Parathyroid adenoma (tissue), 2 donors: ENCODE results near the gene MSH2.

Experiments used
- H2AFZ ChIP-seq: fragments of 300-600 bp; sonication (generic); one replicate; pipeline ENCODE4 v1.7.0; 2017; ENCODE audit warnings: antibody characterized with exemption, mild to moderate bottlenecking
- H3K27ac ChIP-seq: fragments of 300-600 bp; sonication (generic); one replicate; pipeline ENCODE4 v1.7.0; 2017
- H3K27me3 ChIP-seq: fragments of 300-600 bp; sonication (generic); one replicate; pipeline ENCODE4 v1.7.0; 2017; ENCODE audit warnings: low read length; ENCODE audit not compliant: control insufficient read depth, insufficient read depth
- H3K36me3 ChIP-seq: fragments of 300-600 bp; sonication (generic); one replicate; pipeline ENCODE4 v1.7.0; 2017; ENCODE audit warnings: low read length; ENCODE audit not compliant: control insufficient read depth, insufficient read depth
- H3K4me1 ChIP-seq: fragments of 300-600 bp; sonication (generic); one replicate; pipeline ENCODE4 v1.7.0; 2017; ENCODE audit warnings: control low read depth
- H3K4me2 ChIP-seq: fragments of 300-600 bp; sonication (generic); one replicate; pipeline ENCODE4 v1.7.0; 2017; ENCODE audit warnings: low read length
- H3K4me3 ChIP-seq: fragments of 300-600 bp; sonication (generic); one replicate; pipeline ENCODE4 v1.7.0; 2017; ENCODE audit warnings: low read depth, low read length
- H3K79me2 ChIP-seq: fragments of 300-600 bp; sonication (generic); one replicate; pipeline ENCODE4 v1.7.0; 2017; ENCODE audit warnings: control low read depth
- H3K9ac ChIP-seq: fragments of 300-600 bp; sonication (generic); one replicate; pipeline ENCODE4 v1.7.0; 2017; ENCODE audit warnings: mild to moderate bottlenecking
- H3K9me3 ChIP-seq: fragments of 300-600 bp; sonication (generic); one replicate; pipeline ENCODE4 v1.7.0; 2017; ENCODE audit warnings: low read length; ENCODE audit not compliant: control insufficient read depth
- TF ChIP-seq, protein P1 (sequence below): fragments of 300-600 bp; sonication (generic); IDR thresholded peaks from one replicate; pipeline ENCODE4 v1.7.0; 2017; ENCODE audit warnings: antibody characterized with exemption, mild to moderate bottlenecking
- donor health status: primary hyperparathyroidism.

The MSH2 gene

DNA sequence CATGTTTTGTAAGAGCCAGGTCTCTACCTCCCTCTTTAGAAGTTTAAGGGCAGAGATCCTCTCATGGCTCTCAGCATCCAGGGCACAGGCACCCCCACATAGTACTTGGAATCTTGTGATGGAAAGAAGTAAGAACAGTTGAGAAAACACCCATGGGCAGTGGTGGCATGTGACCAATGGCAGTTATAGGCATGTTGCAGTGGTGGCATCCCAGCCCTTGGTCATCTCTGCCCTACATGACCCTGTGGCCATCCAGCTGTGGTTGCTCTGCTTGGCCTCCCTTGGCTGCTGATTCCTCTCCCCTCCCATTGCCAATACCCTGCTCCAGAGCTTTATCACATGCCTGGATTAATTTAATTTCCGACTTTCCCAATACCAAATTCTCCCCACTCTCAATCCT lies 13.3 kb upstream of the MSH2 start:
- no peak overlapping the region for H2AFZ ChIP-seq

DNA sequence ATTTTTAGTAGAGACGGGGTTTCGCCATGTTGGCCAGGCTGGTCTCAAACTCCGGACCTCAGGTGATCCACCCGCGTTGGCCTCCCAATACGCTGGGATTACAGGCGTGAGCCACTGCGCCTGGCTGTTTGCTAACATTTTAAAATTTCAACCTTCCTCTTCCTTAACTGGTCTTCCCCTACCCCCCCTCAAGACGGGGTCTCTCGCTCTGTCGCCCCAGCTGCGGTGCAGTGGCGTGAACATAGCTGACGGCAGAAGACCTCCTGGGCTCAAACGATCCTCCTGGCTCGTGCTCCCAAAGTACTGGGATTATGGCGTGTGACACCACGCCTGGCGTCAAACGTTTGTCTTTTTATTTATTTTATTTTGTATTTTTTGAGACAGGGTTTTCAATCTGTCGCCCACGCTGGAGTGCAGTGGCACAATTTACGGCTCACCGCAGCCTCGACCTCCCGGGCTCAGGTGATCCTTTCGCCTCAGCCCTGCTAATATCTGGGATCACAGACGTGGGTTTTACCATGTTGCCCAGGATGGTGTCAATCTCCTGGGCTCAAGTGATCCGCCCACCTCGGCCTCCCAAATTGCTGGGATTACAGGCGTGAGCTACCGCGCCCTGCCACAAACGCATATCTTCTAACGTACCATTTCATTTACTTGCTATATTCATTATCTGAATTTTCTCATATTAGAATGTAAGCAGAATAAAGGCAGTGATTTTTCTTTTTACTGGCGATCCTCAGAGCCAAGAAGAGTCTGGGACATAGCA lies 984 bp upstream of the MSH2 start:
- H3K27me3 ChIP-seq: no peaks in the 10 kb centered on the region

More for the DNA sequence above, 13.3 kb upstream of the MSH2 start:
- no peaks in the 10 kb centered on the region for H3K79me2 ChIP-seq
- no peaks in the 10 kb centered on the region for H3K27me3 ChIP-seq
- no peaks in the 10 kb centered on the region for H3K9me3 ChIP-seq
- TF ChIP-seq, protein P1, sequence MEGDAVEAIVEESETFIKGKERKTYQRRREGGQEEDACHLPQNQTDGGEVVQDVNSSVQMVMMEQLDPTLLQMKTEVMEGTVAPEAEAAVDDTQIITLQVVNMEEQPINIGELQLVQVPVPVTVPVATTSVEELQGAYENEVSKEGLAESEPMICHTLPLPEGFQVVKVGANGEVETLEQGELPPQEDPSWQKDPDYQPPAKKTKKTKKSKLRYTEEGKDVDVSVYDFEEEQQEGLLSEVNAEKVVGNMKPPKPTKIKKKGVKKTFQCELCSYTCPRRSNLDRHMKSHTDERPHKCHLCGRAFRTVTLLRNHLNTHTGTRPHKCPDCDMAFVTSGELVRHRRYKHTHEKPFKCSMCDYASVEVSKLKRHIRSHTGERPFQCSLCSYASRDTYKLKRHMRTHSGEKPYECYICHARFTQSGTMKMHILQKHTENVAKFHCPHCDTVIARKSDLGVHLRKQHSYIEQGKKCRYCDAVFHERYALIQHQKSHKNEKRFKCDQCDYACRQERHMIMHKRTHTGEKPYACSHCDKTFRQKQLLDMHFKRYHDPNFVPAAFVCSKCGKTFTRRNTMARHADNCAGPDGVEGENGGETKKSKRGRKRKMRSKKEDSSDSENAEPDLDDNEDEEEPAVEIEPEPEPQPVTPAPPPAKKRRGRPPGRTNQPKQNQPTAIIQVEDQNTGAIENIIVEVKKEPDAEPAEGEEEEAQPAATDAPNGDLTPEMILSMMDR: no peak
- H3K36me3 ChIP-seq: no peaks in the 10 kb centered on the region
- H3K4me3 ChIP-seq: no peak overlapping the region
- no peak overlapping the region for H3K27ac ChIP-seq
- H3K4me1 ChIP-seq: no peaks in the 10 kb centered on the region
- H3K4me2 ChIP-seq: no peak overlapping the region
- H3K9ac ChIP-seq: no peak overlapping the region

DNA sequence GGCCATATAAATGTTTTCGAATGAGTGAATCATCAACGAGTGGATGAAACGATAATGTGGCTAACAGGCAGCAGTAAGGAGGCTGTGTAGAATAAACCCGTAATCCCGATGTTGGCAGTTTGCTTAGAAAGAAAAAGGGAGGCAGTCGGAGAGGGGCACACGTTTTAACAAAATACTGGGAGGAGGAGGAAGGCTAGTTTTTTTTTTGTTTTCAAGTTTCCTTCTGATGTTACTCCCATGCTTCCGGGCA lies 476 bp upstream of the MSH2 start:
- TF ChIP-seq, protein P1: no peak
- H3K4me3 ChIP-seq: peak overlapping the region; percentile 70
- no peak overlapping the region for H3K9ac ChIP-seq
- peak overlapping the region; percentile 89 for H2AFZ ChIP-seq
- H3K4me2 ChIP-seq: peak overlapping the region; percentile 95
- H3K36me3 ChIP-seq: no peaks in the 10 kb centered on the region
- peaks cover 5% of the 10 kb centered on the region for H3K4me1 ChIP-seq
- H3K27ac ChIP-seq: no peak overlapping the region
- H3K27me3 ChIP-seq: no peaks in the 10 kb centered on the region
- H3K9me3 ChIP-seq: no peaks in the 10 kb centered on the region
- H3K79me2 ChIP-seq: peaks cover 10% of the 10 kb centered on the region

More for the DNA sequence above, 984 bp upstream of the MSH2 start:
- H2AFZ ChIP-seq: peak overlapping the region; percentile 89
- H3K4me2 ChIP-seq: peak overlapping the region; percentile 95
- H3K9ac ChIP-seq: no peak overlapping the region
- H3K79me2 ChIP-seq: peaks cover 10% of the 10 kb centered on the region
- H3K27ac ChIP-seq: no peak overlapping the region
- peak overlapping the region; percentile 70 for H3K4me3 ChIP-seq
- no peaks in the 10 kb centered on the region for H3K9me3 ChIP-seq
- no peaks in the 10 kb centered on the region for H3K36me3 ChIP-seq
- peaks cover 5% of the 10 kb centered on the region for H3K4me1 ChIP-seq
- TF ChIP-seq, protein P1: no peak

DNA sequence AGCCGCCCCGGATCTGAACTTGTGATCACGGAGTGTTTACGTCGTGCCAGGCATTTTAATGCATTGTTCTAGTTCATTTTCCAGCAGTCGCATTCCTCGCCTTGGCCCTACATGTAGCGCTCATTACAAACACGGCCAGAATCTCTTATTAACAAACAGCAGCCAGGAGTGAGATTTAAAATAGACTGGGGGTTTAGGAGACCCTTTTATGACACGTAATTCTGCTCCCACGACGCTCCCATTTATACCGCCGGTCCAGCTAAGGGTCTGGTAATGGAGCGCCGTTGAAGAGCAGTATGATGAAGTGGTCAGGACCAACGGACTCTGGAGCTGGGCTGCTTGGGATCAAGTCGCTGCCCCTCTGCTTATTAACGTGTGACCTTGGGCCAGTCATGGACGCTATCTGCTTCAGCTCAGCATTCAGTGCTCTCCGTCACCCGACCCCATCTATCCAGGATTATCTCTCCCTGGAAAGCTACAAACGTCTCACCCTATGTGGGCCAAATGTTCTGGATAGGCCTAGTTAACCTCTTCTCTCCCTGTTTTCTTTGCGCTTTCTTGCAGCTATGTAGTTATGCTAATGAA lies 745 bp downstream of the MSH2 start:
- Histone ChIP-seq H2AFZ (peak overlapping the region; percentile 89), H3K4me1 (peaks cover 5% of the 10 kb centered on the region), H3K4me2 (peak overlapping the region; percentile 95), H3K36me3 (no peaks in the 10 kb centered on the region), H3K4me3 (peak overlapping the region; percentile 70), H3K9me3 (no peaks in the 10 kb centered on the region), H3K27me3 (no peaks in the 10 kb centered on the region), H3K27ac (no peak overlapping the region), H3K9ac (peak overlapping the region; percentile 35), H3K79me2 (peaks cover 10% of the 10 kb centered on the region)
- TF ChIP-seq, protein P1: no peak

DNA sequence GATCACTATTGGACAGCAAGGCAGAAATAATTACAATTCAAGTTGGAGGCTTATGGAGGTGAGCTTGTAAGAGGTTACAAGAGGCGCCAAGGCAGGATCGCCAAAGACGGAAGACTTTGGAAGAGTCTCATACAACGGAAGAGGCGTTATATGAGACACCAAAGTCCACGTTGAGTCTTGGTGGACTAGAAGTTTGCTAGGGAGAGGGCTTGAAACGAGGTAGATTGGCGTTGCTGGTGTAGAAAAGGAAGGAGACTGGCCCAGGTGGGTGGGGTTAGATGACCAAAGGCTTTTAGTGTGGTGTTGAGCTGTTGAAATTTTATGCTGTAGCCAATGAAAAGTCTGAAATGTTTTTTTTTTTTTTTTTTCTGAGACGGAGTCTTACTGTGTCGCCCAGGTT lies 1.4 kb downstream of the MSH2 start:
- H3K4me3 ChIP-seq: no peak overlapping the region
- H3K27ac ChIP-seq: no peak overlapping the region
- TF ChIP-seq, protein P1: no peak
- no peaks in the 10 kb centered on the region for H3K36me3 ChIP-seq
- H2AFZ ChIP-seq: no peak overlapping the region
- peak overlapping the region; percentile 95 for H3K4me2 ChIP-seq
- no peaks in the 10 kb centered on the region for H3K9me3 ChIP-seq
- H3K9ac ChIP-seq: no peak overlapping the region
- H3K4me1 ChIP-seq: peaks cover 5% of the 10 kb centered on the region
- peaks cover 10% of the 10 kb centered on the region for H3K79me2 ChIP-seq
- no peaks in the 10 kb centered on the region for H3K27me3 ChIP-seq
